HG03064 (cell line): Measurements from ENCODE around the gene WDR38.

ENCODE experiments used
- ATAC-seq: cut with Tn5 transposase; IDR thresholded peaks from one replicate; pipeline ENCODE4 v1.9.1; 2021; ENCODE audit warnings: low read depth; ENCODE audit not compliant: unreplicated experiment

Gene WDR38

DNA sequence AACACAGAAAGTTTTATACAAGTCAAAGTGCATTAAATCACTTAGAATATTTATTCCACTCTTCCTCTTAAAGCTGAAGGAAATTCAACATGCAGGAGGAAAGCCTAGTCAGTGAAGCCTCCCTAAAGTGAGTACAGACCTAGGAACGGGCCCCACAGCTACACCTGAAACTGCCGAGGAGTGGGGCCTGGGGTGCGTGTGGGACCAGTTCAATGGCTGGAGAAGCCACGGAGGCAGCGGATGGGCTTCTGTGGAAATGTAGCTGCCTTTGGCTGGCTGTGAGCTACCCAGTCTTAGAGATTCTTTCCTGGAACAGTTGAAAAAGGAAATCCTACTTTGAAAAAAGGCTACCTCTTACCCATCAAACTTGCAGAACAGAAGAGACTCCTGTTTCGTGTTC lies 25.3 kb downstream of the WDR38 start:
- ATAC-seq, result no peak

DNA sequence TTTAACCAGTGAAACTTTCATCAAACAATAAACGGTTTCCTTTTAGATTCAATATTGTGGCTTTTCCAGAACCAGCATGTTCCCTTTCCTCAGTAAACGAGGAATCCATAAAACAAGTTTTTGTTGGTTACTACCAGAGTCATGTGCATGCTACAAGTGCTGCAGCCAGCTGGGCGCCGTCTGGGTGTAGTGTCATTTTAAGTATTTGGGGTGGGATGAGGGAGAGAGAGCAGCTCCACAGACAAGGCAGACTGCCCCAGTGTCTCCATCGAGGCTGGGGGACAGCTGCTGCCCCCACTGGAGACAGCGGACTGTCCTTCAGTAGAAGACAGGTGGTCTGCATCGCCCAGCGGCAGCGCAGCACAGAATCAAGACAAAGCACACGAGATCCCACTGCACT lies 26.0 kb downstream of the WDR38 start:
- ATAC-seq, result no peak

GRCh38 chr9:124880501-124880900 lies 27.2 kb downstream of the WDR38 start:
- no peak for ATAC-seq

DNA sequence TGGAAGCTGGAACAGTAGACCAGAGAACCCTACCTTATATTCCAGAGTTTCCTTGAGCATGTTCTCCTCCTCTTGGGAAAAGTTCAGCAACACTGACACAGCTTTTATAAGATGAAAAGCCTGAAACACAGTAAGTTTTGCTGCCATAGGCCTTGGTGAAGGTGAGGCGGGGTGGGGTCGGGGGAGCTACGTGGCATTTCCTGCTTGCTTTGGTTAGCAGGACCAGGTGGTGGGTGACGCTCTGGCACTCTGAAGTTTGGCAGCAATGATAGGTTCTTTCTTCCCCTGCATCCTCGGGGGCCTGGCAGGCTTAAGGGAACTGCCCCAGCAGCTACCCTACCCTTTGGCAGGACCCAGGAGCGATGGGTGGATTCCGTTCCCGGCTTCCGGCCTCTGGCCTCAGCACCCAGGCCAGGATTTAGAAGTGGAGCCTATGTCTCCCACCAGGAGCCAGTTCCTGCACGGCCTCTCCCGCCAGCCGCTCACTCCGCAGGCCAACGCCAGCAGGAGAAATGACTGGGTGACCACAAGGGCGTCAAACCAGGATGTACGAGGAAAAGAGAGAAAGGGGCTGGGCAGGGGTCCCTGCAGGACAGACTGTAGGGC lies 28.0 kb downstream of the WDR38 start:
- no peak for ATAC-seq

DNA sequence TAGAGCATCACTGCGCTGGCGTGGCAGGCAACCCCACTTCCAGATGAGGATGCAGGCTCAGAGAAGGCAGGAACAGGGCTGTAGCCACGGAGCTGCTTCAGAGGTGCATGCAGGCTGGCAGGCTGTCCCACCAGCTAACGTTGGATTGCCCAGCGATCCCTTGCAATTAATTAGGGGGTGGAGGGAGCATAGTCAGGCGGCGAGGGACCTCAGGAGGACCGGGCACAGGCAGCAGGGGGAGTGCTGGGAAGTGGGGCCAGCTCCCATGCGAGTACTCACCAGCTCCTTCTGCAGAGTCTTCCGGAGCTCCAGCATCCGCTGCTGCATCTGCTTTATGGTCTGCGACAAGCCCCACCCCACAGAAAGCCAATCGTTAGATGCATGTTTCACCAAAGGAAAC lies 29.0 kb downstream of the WDR38 start:
- ATAC-seq, result no peak

- ATAC-seq, result no peak
Measured at GRCh38 chr9:124884376-124884775, 31.1 kb downstream of the WDR38 start.

DNA sequence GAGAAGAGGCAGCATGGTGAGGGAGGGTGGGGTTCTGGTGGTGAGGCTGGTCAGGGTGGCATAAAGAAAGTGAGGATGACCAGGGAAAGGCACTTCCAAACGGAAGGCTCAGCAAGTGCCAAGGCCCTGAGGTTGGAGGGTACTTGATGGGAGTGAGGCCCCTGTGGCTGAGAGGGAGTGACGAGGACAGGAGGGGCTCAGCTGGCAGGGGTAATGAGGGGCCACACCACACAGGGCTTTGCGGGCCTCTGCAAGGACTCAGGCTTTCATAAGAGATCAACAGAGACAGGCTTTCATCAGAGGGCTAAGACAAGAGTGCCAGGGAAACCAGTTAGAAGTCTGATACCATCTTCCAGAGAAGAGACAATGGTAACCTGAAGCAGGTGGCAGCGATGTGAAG lies 32.3 kb downstream of the WDR38 start:
- ATAC-seq, result no peak

- ATAC-seq, result no peak
Measured at GRCh38 chr9:124886461-124886860, 33.2 kb downstream of the WDR38 start.

DNA sequence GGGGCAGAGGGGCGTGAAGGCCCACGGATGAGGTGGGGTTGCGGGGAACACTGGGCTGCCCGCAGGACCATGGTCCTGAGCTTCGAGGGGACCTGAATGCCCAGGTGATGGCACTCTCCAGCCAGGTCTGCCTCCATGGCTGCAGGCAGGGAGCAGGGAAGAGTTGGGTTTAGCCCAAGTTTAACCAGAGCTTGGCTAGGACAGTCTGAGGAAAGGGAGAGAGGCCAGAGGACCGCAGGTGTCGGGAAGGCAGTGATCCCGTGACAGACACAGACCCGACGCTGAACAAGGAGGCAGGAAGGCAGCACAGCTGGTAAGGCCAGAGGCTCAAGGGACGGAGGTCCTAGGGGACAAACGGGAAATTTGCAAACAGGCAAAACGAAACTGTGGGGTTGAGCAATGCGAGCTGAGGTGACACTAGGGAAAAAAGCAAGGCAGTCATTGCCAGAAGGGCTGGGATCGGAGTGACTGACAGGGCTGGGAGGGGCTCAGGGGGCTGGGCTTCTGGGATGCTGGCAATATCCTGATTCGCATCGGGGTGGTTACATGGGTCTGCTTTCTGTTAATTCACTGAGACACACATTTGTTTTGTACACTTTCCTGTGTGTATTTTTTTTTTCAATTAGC lies 33.7 kb downstream of the WDR38 start:
- no peak for ATAC-seq

GRCh38 chr9:124887832-124888231 lies 34.6 kb downstream of the WDR38 start:
- ATAC-seq, result no peak

GRCh38 chr9:124889006-124889405 lies 35.7 kb downstream of the WDR38 start:
- ATAC-seq, result no peak

DNA sequence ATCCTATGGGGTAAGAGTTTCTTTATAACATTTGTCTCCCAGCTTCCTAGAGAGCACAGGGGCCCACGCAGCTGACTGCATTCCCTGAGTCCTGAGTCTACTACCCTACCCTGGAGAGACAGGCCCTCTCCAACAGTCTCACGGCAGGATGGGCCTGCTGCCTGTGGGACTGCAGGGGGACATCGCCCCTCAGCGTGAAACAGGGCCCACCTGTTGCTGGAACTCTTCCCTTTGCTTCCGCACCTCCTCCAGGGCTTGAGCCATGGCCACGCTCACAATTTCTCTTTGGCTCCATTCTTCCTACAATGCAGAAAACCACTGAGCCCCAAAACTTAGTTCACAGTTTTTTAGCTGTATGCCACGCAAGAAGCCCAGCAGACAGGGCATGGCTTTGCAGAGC lies 36.9 kb downstream of the WDR38 start:
- ATAC-seq, result no peak

DNA sequence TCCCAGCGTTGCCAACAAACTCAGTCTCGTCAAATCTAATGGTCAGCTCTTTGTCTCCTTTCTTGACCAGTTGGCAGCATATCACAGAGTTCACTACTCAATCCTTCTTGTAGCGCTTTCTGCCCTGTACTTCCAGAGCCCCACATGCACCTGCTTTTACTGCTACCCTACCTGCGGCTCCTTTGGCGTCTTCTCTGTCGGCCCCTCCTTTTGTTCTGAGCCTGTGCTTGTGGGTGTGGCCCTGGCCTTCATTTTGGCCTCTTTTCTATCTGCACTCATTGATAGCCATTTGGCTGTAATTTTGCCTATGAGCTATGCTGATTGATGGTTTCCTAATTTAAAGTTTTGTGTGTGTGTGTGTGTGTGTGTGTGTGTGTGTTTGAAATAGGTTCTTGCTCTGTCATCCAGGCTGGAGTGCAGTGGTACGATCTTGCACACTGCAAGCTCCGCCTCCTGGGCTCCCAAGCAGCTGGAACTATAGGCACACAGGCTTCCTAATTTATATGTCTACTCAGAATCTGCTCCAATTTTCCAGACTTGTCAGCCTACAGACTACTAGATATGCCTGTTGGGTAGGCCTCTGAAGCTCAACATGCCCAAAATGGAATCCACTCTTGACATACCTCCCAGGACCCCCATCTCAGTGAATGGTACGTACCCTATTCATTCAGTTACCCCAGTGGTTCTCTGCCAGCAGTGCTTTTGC lies 40.9 kb downstream of the WDR38 start:
- ATAC-seq, result no peak

- ATAC-seq, result no peak
Measured at GRCh38 chr9:124894741-124895170, 41.5 kb downstream of the WDR38 start.

GRCh38 chr9:124897570-124898460 lies 44.6 kb downstream of the WDR38 start:
- no peak for ATAC-seq

DNA sequence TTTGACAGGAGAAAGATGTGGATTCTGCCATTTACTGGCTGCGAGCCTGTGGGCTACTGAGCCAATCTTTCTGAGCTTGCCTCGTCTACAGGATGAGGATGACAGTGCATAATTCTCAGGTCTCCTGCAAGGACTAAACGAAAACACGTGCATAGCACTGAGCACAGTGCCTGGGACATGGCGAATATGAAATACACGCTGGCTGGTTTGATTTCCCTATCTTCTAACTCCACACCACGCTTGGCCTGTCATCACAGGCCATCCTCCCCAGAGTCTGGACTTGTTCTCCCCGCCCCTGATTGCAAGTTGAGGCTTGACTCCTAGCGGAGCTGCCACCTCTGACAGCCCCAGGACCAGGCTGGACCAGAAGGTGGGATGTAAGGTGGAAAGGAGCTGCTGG lies 46.6 kb downstream of the WDR38 start:
- ATAC-seq, result no peak

DNA sequence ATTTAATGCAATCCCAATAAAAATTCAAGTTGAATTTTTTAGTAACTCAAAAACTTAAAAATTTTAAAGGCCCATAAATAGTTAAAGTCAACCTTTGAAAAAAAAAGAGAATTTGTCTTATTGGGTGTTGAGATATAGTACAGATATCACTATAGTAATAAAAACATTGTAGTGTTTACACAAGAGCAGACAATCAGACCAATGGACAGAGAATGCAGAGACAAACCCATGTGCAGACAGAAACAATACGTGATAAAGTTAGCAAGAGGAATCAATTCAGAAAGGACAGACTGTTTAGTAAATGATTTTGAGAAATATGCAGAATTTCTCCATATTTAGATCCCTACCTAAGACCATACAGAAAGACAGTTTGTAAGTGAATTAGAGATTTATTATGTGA lies 53.7 kb downstream of the WDR38 start:
- ATAC-seq, result no peak
